Measurements from ENCODE around the gene F13A1.

The F13A1 gene

GRCh38 chr6:6317825-6318733 lies 2.4 kb downstream of the F13A1 start:
- ATAC-seq = no peak
- TF ChIP-seq ZNF70 (CRISPR knock-in tag; IDR thresholded peaks at IDR 0.05) (no peak), TCF4 (CRISPR knock-in tag; IDR thresholded peaks at IDR 0.05; ENCODE audit: borderline replicate concordance) (no peak), CSRNP3 (CRISPR knock-in tag; IDR thresholded peaks at IDR 0.05) (no peak), PPARA (CRISPR knock-in tag; IDR thresholded peaks at IDR 0.05; ENCODE audit: borderline replicate concordance) (no peak), ZFP30 (CRISPR knock-in tag; IDR thresholded peaks at IDR 0.05) (no peak), OSR1 (CRISPR knock-in tag; IDR thresholded peaks at IDR 0.05) (no peak), BACH2 (CRISPR knock-in tag; IDR thresholded peaks at IDR 0.05; ENCODE audit: borderline replicate concordance) (no peak), ARNTL (CRISPR knock-in tag; IDR thresholded peaks at IDR 0.05; ENCODE audit: borderline replicate concordance, low read depth) (no peak), GLIS3 (CRISPR knock-in tag; IDR thresholded peaks at IDR 0.05) (no peak), PATZ1 (CRISPR knock-in tag; IDR thresholded peaks at IDR 0.05; ENCODE audit: borderline replicate concordance) (no peak), ZNF565 (CRISPR knock-in tag; conservative IDR thresholded peaks at IDR 0.05; ENCODE audit: low read depth) (no peak), ZC3H10 (CRISPR knock-in tag; IDR thresholded peaks at IDR 0.05) (no peak), ESRRG (CRISPR knock-in tag; IDR thresholded peaks at IDR 0.05) (no peak), CREB5 (CRISPR knock-in tag; IDR thresholded peaks at IDR 0.05; ENCODE audit: low read depth) (no peak), TSHZ2 (CRISPR knock-in tag; IDR thresholded peaks at IDR 0.05) (no peak), TOX (CRISPR knock-in tag; IDR thresholded peaks at IDR 0.05; ENCODE audit: borderline replicate concordance) (no peak), POU6F1 (CRISPR knock-in tag; IDR thresholded peaks at IDR 0.05; ENCODE audit: borderline replicate concordance, low read depth) (no peak), ISL1 (CRISPR knock-in tag; IDR thresholded peaks at IDR 0.05) (no peak), ZNF8 (CRISPR knock-in tag; IDR thresholded peaks at IDR 0.05) (no peak)

GRCh38 chr6:6317386-6317785 lies 3.1 kb downstream of the F13A1 start:
- TF ChIP-seq ISL1 (CRISPR knock-in tag; IDR thresholded peaks at IDR 0.05) = no peak
- TF ChIP-seq CSRNP3 (CRISPR knock-in tag; IDR thresholded peaks at IDR 0.05) = no peak
- no peak for TF ChIP-seq TCF4 (CRISPR knock-in tag; IDR thresholded peaks at IDR 0.05; ENCODE audit: borderline replicate concordance)
- no peak for TF ChIP-seq OSR1 (CRISPR knock-in tag; IDR thresholded peaks at IDR 0.05)
- TF ChIP-seq ZNF70 (CRISPR knock-in tag; IDR thresholded peaks at IDR 0.05) = no peak
- TF ChIP-seq ZFP30 (CRISPR knock-in tag; IDR thresholded peaks at IDR 0.05) = no peak
- no peak for TF ChIP-seq GLIS3 (CRISPR knock-in tag; IDR thresholded peaks at IDR 0.05)
- TF ChIP-seq SNAI2 (CRISPR knock-in tag; IDR thresholded peaks at IDR 0.05) = no peak
- no peak for TF ChIP-seq ZNF565 (CRISPR knock-in tag; conservative IDR thresholded peaks at IDR 0.05; ENCODE audit: low read depth)
- TF ChIP-seq ZFP3 (CRISPR knock-in tag; IDR thresholded peaks at IDR 0.05) = no peak
- TF ChIP-seq PATZ1 (CRISPR knock-in tag; IDR thresholded peaks at IDR 0.05; ENCODE audit: borderline replicate concordance) = no peak
- no peak for TF ChIP-seq ZC3H10 (CRISPR knock-in tag; IDR thresholded peaks at IDR 0.05)
- no peak for TF ChIP-seq CREB5 (CRISPR knock-in tag; IDR thresholded peaks at IDR 0.05; ENCODE audit: low read depth)
- no peak for TF ChIP-seq TOX (CRISPR knock-in tag; IDR thresholded peaks at IDR 0.05; ENCODE audit: borderline replicate concordance)
- TF ChIP-seq CSDC2 (CRISPR knock-in tag; IDR thresholded peaks at IDR 0.05) = no peak
- ATAC-seq = no peak

Data from SK-N-SH treated with all-trans-retinoic acid at 6 μM for 48 hours (cell line).